ENCODE results near the gene TNIK. TPM values are rescaled to one million over a fixed set of nuclear protein-coding genes. Genes with fewer than 3 reads are reported as not detected.

TNIK gene
- total and polyA plus RNA-seq, 2 experiments from 2014 or later: 7.4 to 13.8 TPM

DNA sequence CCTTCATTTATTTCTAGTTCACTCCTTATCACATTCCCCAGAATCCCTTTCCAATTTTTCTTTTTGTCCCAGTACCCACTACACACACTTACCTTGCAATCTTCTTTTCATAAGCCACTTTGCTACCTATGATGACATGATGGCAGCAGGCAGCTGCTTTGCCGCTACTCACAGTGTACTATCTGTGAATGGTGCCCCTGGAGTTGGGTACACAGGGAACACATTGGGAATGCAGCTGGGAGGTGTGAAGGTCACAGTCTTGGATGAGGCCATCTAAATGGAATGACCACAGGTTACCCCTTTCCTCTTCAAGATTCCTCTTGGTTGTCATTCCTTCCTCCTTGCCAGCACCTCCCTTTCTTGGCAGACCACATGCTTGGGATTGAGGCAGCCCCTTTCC, 20.8 kb upstream of the TNIK start:
- Histone ChIP-seq H3K4me3 (no peak overlapping the region), H3K27me3 (no peaks in the 10 kb centered on the region), H3K9me3 (ENCODE audit: low read depth) (no peaks in the 10 kb centered on the region), H3K4me1 (ENCODE audit: insufficient read depth) (no peaks in the 10 kb centered on the region), H3K4me2 (no peak overlapping the region), H3K36me3 (replicated peaks; ENCODE audit: insufficient read depth, low read depth) (no peaks in the 10 kb centered on the region), H3K9me2 (replicated peaks; ENCODE audit: insufficient read depth) (no peaks in the 10 kb centered on the region), H4K20me1 (ENCODE audit: insufficient read depth, poor library complexity, severe bottlenecking) (no peaks in the 10 kb centered on the region), H2AFZ (no peak overlapping the region), H3K27ac (no peak overlapping the region), H3K79me2 (no peaks in the 10 kb centered on the region)
- no peak for TF ChIP-seq EZH2phosphoT487 (IDR thresholded peaks at IDR 0.05; ENCODE audit: low read depth, severe bottlenecking, unreplicated experiment)
- no peak for TF ChIP-seq EZH2 (IDR thresholded peaks at IDR 0.05; ENCODE audit: borderline replicate concordance)
- no peak for TF ChIP-seq CTCF (IDR thresholded peaks at IDR 0.05; ENCODE audit: poor library complexity)
- DNase-seq (ENCODE audit: low spot score): no peak
- 95% methylated on average over 1 of the region's 1 CpG for WGBS (ENCODE audit: low lambda C conversion rate, missing lambda C conversion rate)

GRCh38 chr3:171480526-171480925, 20.3 kb upstream of the TNIK start:
- H4K20me1 ChIP-seq (ENCODE audit: insufficient read depth, poor library complexity, severe bottlenecking): no peaks in the 10 kb centered on the region
- no peaks in the 10 kb centered on the region for H3K36me3 ChIP-seq (replicated peaks; ENCODE audit: insufficient read depth, low read depth)
- H2AFZ ChIP-seq: no peak overlapping the region
- no peaks in the 10 kb centered on the region for H3K9me2 ChIP-seq (replicated peaks; ENCODE audit: insufficient read depth)
- 70% methylated on average over 1 of the region's 1 CpG for WGBS (ENCODE audit: low lambda C conversion rate, missing lambda C conversion rate)
- TF ChIP-seq EZH2phosphoT487 (IDR thresholded peaks at IDR 0.05; ENCODE audit: low read depth, severe bottlenecking, unreplicated experiment) (no peak), EZH2 (IDR thresholded peaks at IDR 0.05; ENCODE audit: borderline replicate concordance) (no peak), CTCF (IDR thresholded peaks at IDR 0.05; ENCODE audit: poor library complexity) (no peak)
- H3K4me1 ChIP-seq (ENCODE audit: insufficient read depth): no peaks in the 10 kb centered on the region
- no peaks in the 10 kb centered on the region for H3K79me2 ChIP-seq
- no peaks in the 10 kb centered on the region for H3K9me3 ChIP-seq (ENCODE audit: low read depth)
- no peaks in the 10 kb centered on the region for H3K27me3 ChIP-seq
- no peak overlapping the region for H3K4me3 ChIP-seq
- no peak overlapping the region for H3K27ac ChIP-seq
- no peak overlapping the region for H3K4me2 ChIP-seq
- no peak for DNase-seq (ENCODE audit: low spot score)

GRCh38 chr3:171476532-171477102, 16.4 kb upstream of the TNIK start:
- Histone ChIP-seq H3K27ac (no peak overlapping the region), H3K4me1 (ENCODE audit: insufficient read depth) (no peaks in the 10 kb centered on the region)
- no peak for DNase-seq (ENCODE audit: low spot score)

More at GRCh38 chr3:171476532-171477102, 16.4 kb upstream of the TNIK start:
- Histone ChIP-seq H3K4me2 (no peak overlapping the region), H3K9me3 (ENCODE audit: low read depth) (no peaks in the 10 kb centered on the region), H3K27me3 (no peaks in the 10 kb centered on the region), H3K36me3 (replicated peaks; ENCODE audit: insufficient read depth, low read depth) (no peaks in the 10 kb centered on the region), H3K9me2 (replicated peaks; ENCODE audit: insufficient read depth) (no peaks in the 10 kb centered on the region), H2AFZ (no peak overlapping the region), H3K4me3 (no peak overlapping the region), H4K20me1 (ENCODE audit: insufficient read depth, poor library complexity, severe bottlenecking) (no peaks in the 10 kb centered on the region), H3K79me2 (no peaks in the 10 kb centered on the region)
- TF ChIP-seq EZH2phosphoT487 (IDR thresholded peaks at IDR 0.05; ENCODE audit: low read depth, severe bottlenecking, unreplicated experiment) (no peak), CTCF (IDR thresholded peaks at IDR 0.05; ENCODE audit: poor library complexity) (no peak), EZH2 (IDR thresholded peaks at IDR 0.05; ENCODE audit: borderline replicate concordance) (no peak)

Data from hepatocyte (in vitro differentiated cells).